Neutrophil (primary cell): ENCODE data around the gene PRRT2.
"Not testable (repeated sequence)": the region's sequence is repeated elsewhere in the genome, so short reads cannot be mapped to it uniquely, and the experiment has no call there.

ENCODE experiments used
- H3K27ac ChIP-seq: fragments of 200-600 bp; sonication (generic); 2 replicates; pipeline ENCODE4 v1.5.1; 2016; ENCODE audit warnings: mild to moderate bottlenecking, moderate library complexity
- H3K27me3 ChIP-seq: fragments of 200-600 bp; sonication (generic); 2 replicates; pipeline ENCODE4 v1.6.0; 2016; ENCODE audit warnings: mild to moderate bottlenecking
- H3K36me3 ChIP-seq: fragments of 200-600 bp; sonication (generic); 2 replicates; pipeline ENCODE4 v1.5.1; 2017
- H3K4me1 ChIP-seq, 2 experiments: fragments of 200-600 bp in 1 of 2; sonication (generic) in 1 of 2; 1 replicate in 1 of 2; 2 replicates in 1 of 2; pipeline versions ENCODE4 v1.5.1 to v1.6.1; 2013 to 2016; ENCODE audit warnings: low read depth in 1 of 2, low read length in 1 of 2, mild to moderate bottlenecking in 1 of 2, moderate library complexity in 1 of 2; ENCODE audit not compliant: control insufficient read depth in 1 of 2, insufficient read depth in 1 of 2
- H3K4me3 ChIP-seq, 2 experiments: fragments of 200-600 bp in 1 of 2; sonication (generic) in 1 of 2; 1 replicate in 1 of 2; 2 replicates in 1 of 2; pipeline ENCODE4 v1.5.1; 2013 to 2016; ENCODE audit warnings: low read depth in 1 of 2, low read length in 1 of 2, mild to moderate bottlenecking in 1 of 2, moderate library complexity in 1 of 2
- H3K9me3 ChIP-seq: fragments of 200-600 bp; sonication (generic); 2 replicates; pipeline ENCODE4 v1.5.1; 2016
- TF ChIP-seq, protein P1 (sequence below): fragments of 200-600 bp; sonication (generic); IDR thresholded peaks from 2 replicates; pipeline ENCODE4 v1.5.1; 2016; ENCODE audit warnings: antibody characterized with exemption

Gene PRRT2

DNA sequence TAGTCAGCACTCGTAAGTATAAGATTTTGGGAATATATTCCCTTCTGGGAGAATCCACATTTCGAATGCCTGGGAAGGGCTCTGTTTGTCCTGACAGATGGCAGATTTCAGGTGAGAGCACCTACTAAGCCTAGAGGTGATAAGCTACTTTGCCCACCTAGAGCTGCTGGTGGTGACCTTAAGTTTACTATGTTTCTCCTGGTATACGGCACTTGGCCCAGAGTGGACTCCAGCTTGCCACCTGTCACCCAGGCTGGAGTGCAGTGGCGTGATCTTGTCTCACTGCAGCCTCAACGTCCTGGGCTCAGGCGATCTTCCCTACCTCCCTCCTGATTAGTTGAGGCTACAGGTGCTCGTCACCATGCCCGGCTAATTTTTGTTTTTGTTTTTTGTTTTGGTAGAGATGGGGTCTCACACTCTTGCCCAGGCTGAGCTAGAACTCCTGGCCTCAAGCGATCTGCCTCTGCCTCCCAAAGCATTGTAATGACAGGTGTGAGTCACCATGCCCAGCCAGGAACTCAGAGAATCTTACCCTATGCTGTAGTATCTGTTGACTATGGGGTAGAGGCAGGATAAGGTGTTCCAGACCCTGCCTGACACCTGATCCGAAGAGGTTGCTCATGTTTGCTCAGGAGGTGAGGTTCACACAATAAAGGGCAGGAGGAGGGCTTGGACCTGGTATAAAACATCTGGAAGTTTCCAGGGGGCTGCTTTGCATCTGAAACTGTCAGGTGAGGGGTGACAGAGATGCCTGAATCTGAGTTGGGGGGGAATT is 34.2 kb upstream of the PRRT2 start, which contains the start of gene ZG16:
ZG16 (plus strand) TSS at position 681 of the 775 bp plus-strand sequence. CDS start 1,011 bp downstream, outside the sequence.
- TF ChIP-seq, protein P1, sequence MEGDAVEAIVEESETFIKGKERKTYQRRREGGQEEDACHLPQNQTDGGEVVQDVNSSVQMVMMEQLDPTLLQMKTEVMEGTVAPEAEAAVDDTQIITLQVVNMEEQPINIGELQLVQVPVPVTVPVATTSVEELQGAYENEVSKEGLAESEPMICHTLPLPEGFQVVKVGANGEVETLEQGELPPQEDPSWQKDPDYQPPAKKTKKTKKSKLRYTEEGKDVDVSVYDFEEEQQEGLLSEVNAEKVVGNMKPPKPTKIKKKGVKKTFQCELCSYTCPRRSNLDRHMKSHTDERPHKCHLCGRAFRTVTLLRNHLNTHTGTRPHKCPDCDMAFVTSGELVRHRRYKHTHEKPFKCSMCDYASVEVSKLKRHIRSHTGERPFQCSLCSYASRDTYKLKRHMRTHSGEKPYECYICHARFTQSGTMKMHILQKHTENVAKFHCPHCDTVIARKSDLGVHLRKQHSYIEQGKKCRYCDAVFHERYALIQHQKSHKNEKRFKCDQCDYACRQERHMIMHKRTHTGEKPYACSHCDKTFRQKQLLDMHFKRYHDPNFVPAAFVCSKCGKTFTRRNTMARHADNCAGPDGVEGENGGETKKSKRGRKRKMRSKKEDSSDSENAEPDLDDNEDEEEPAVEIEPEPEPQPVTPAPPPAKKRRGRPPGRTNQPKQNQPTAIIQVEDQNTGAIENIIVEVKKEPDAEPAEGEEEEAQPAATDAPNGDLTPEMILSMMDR: no peak
- H3K4me1 ChIP-seq: peaks cover 8 to 13% of the 10 kb centered on the region in 2 experiments
- no peaks in the 10 kb centered on the region for H3K9me3 ChIP-seq
- no peak within 1 kb of the TSS for H3K27ac ChIP-seq
- H3K27me3 ChIP-seq: no peaks in the 10 kb centered on the region
- no peaks in the 10 kb centered on the region for H3K36me3 ChIP-seq
- H3K4me3 ChIP-seq: no peak within 1 kb of the TSS

DNA sequence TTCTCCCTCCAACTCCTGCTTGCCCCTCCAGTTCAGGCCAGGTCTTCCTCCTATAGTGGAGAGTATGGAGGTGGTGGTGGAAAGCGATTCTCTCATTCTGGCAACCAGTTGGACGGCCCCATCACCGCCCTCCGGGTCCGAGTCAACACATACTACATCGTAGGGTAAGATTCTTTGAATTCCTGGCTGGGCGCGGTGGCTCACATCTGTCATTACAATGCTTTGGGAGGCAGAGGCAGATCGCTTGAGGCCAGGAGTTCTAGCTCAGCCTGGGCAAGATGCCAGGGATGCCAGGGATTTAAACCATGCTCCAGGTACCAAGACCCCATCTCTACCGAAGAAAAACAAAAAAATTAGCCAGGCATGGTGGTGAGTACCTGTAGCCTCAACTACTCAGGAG is 32.5 kb upstream of the PRRT2 start:
- Histone ChIP-seq H3K36me3 (no peaks in the 10 kb centered on the region), H3K4me3 (no peak overlapping the region)

DNA sequence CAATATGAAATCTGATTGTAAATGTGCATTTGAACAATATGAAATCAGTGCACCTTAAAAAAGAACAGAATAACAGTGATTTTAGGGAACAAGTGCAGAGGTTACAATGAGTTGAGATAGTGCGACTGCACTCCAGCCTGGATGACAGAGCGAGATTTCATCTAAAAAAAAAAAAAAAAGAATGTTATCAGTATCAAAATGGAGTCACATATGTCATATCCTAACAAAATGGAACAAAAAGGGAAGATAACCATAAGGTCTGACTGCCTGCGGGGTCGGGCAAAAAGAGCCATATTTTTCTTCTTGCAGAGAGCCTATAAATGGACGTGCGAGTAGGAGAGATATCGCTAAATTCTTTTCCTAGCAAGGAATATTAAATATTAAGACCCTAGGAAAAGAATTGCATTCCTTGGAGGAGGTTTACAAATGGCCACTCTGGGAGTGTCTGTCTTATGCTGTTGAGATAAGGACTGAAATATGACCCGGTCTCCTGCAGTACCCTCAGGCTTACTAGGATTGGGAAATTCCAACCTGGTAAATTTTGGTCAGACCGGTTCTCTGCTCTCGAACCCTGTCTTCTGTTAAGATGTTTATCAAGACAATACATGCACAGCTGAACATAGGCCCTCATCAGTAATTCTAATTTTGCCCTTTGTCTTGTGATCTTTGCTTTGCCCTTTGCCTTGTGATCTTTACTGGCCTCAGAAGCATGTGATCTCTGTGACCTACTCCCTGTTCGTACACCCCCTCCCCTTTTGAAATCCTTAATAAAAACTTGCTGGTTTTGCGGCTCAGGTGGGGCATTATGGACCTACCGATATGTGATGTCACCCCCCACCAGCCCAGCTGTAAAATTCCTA is 28.7 kb upstream of the PRRT2 start:
- not testable (repeated sequence) for H3K27ac ChIP-seq, H3K36me3 ChIP-seq, H3K4me3 ChIP-seq, H3K9me3 ChIP-seq, H3K27me3 ChIP-seq
- peaks cover 12 to 14% of the 10 kb centered on the region in 2 experiments for H3K4me1 ChIP-seq

More for the DNA sequence above, 32.5 kb upstream of the PRRT2 start:
- TF ChIP-seq, protein P1: no peak
- Histone ChIP-seq H3K27me3 (no peaks in the 10 kb centered on the region), H3K9me3 (no peaks in the 10 kb centered on the region), H3K27ac (no peak overlapping the region), H3K4me1 (peaks cover under 1 to 2% of the 10 kb centered on the region in 2 experiments)

DNA sequence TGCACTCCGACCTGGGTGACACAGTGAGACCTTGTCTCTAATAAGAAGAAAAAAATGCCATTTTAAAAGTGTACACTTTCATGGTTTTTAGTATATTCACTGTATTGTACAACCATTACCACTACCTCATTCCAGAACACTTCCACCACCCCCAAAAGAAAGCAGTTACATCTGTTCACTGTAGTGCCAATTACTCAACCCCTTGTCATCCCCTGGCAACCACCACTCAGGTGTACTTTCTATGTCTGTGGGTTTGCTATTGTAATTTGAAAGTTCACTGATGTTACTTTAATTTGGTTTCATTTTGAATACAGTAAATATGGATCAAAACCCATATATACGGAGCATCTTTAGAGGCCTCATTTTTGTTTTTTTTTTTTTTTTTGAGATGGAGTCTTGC is 27.8 kb upstream of the PRRT2 start:
- Histone ChIP-seq H3K4me1 (peaks cover 14% of the 10 kb centered on the region in 2 experiments), H3K9me3 (no peaks in the 10 kb centered on the region), H3K27me3 (no peaks in the 10 kb centered on the region), H3K36me3 (no peaks in the 10 kb centered on the region), H3K4me3 (no peak overlapping the region), H3K27ac (no peak overlapping the region)
- TF ChIP-seq, protein P1: no peak

DNA sequence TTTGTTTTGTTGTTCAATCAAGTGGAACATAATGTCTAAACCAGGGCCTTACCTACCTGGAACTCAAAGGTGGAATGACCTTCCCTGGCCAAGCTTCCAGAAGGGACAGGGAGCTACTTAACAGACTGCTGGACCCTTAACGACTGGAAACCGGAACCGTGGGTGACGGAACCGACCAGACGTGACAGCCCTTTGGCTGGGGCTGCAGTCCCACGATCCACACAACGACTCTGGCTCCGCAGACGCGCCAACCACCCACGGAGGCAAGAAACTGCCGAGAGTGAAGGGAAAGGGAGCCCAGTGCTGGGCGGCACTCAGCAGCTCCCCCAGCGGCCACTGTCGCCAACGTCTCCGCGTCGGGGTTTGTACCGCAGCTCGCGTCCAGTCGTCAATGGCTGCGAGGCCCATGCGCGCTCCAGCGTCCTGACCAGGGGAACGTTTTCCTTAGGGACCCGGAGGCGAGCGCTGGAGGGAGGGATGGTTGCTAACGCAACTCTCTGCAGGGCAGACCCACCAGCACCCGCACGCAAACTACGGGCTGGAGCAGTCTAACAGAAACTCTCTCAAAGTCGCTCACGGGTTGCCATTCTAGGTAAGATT is 27.0 kb upstream of the PRRT2 start:
- Histone ChIP-seq H3K27me3 (no peaks in the 10 kb centered on the region), H3K9me3 (no peaks in the 10 kb centered on the region), H3K4me3 (peak overlapping the region; percentile 19 to 26), H3K27ac (peak overlapping the region; percentile 59), H3K36me3 (no peaks in the 10 kb centered on the region), H3K4me1 (peaks cover 22% of the 10 kb centered on the region in 2 experiments)
- TF ChIP-seq, protein P1: peak; percentile 88

DNA sequence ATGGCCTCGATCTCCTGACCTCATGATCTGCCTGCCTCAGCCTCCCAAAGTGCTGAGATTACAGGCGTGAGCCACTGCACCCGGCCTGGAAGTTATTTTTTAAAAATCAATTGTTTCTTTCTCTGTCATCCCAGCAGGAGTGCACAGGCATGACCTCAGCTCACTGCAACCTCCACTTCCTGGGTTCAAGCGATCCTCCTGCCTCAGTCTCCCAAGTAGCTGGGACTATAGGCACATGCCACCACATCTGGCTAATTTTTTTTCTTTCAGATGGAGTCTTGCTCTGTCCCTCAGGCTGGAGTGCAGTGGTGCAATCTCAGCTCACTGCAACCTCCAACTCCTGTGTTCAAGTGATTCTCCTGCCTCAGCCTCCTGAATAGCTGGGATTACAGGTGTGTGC is 24.8 kb upstream of the PRRT2 start:
- not testable (repeated sequence) for H3K9me3 ChIP-seq, H3K36me3 ChIP-seq, H3K27ac ChIP-seq, H3K27me3 ChIP-seq, H3K4me3 ChIP-seq
- peaks cover 39% of the 10 kb centered on the region in 2 experiments for H3K4me1 ChIP-seq
